Keratinocyte (primary cell): ENCODE results near the gene CA12.

Experiments
- CTCF ChIP-seq, 3 experiments: IDR thresholded peaks in 1 of 3; conservative IDR thresholded peaks in 1 of 3; optimal IDR thresholded peaks in 1 of 3; 2 replicates in 2 of 3; 3 replicates in 1 of 3; pipeline versions ENCODE3 to v1.5.1; 2011; ENCODE audit warnings: low read length in 3 of 3, mild to moderate bottlenecking in 3 of 3, moderate library complexity in 2 of 3, control low read depth in 1 of 3, inconsistent platforms in 1 of 3; ENCODE audit not compliant: insufficient read depth in 2 of 3; ENCODE audit errors: extremely low read depth in 1 of 3
- EZH2 ChIP-seq: IDR thresholded peaks from one replicate; pipeline ENCODE4 v1.6.1; 2012; ENCODE audit warnings: inconsistent platforms, mild to moderate bottlenecking, low read length, moderate library complexity

GRCh38 chr15:63421433-63421832, 39.8 kb upstream of the CA12 start:
- TF ChIP-seq CTCF (optimal IDR thresholded peaks at IDR 0.05 in 1 of 3, IDR thresholded peaks at IDR 0.05 in 1 of 3, conservative IDR thresholded peaks at IDR 0.05 in 1 of 3; ENCODE audit: extremely low read depth in 1 of 3, insufficient read depth in 2 of 3, low read length in 3 of 3) (no peak), EZH2 (no peak)
